ENCODE data around the gene DCLRE1A.
"Not testable (repeated sequence)": the region's sequence is repeated elsewhere in the genome, so short reads cannot be mapped to it uniquely, and the experiment has no call there.

DCLRE1A gene

GRCh38 chr10:113858541-113858940 lies 4.7 kb upstream of the DCLRE1A start:
- no peak for DNase-seq (ENCODE audit: low spot score)

- DNase-seq (ENCODE audit: low spot score), result no peak
These were observed 3.3 kb upstream of the DCLRE1A start for GRCh38 chr10:113857210-113857609.

GRCh38 chr10:113856563-113856962 lies 2.7 kb upstream of the DCLRE1A start:
- no peak for DNase-seq (ENCODE audit: low spot score)

- peak; percentile 66 for DNase-seq (ENCODE audit: low spot score)
These were observed 1.1 kb upstream of the DCLRE1A start for GRCh38 chr10:113854761-113855588.

GRCh38 chr10:113853578-113854012 lies 287 bp downstream of the DCLRE1A start:
- no peak for DNase-seq (ENCODE audit: low spot score)

- no peak for DNase-seq (ENCODE audit: low spot score)
These were observed 3.9 kb downstream of the DCLRE1A start for GRCh38 chr10:113849946-113850345.

- no peak for DNase-seq (ENCODE audit: low spot score)
These were observed 4.6 kb downstream of the DCLRE1A start for GRCh38 chr10:113849140-113849803.

- DNase-seq (ENCODE audit: low spot score), result no peak
These were observed 7.8 kb downstream of the DCLRE1A start for GRCh38 chr10:113846036-113846435.

- DNase-seq (ENCODE audit: low spot score), result no peak
These were observed 9.9 kb downstream of the DCLRE1A start for GRCh38 chr10:113843972-113844485.

- no peak for DNase-seq (ENCODE audit: low spot score)
These were observed 11.7 kb downstream of the DCLRE1A start for GRCh38 chr10:113842171-113842570.

- not testable (repeated sequence) for DNase-seq (ENCODE audit: low spot score)
These were observed 25.3 kb downstream of the DCLRE1A start for GRCh38 chr10:113828567-113828966.

GRCh38 chr10:113825791-113826190 lies 28.1 kb downstream of the DCLRE1A start:
- no peak for DNase-seq (ENCODE audit: low spot score)

- no peak for DNase-seq (ENCODE audit: low spot score)
These were observed 30.5 kb downstream of the DCLRE1A start for GRCh38 chr10:113823389-113823788.

GRCh38 chr10:113822174-113822573 lies 31.7 kb downstream of the DCLRE1A start:
- no peak for DNase-seq (ENCODE audit: low spot score)

GRCh38 chr10:113821306-113821705 lies 32.6 kb downstream of the DCLRE1A start:
- not testable (repeated sequence) for DNase-seq (ENCODE audit: low spot score)

- no peak for DNase-seq (ENCODE audit: low spot score)
These were observed 33.4 kb downstream of the DCLRE1A start for GRCh38 chr10:113820507-113820906.

GRCh38 chr10:113819989-113820388 lies 33.9 kb downstream of the DCLRE1A start:
- DNase-seq (ENCODE audit: low spot score), result no peak

- not testable (repeated sequence) for DNase-seq (ENCODE audit: low spot score)
These were observed 39.2 kb downstream of the DCLRE1A start for GRCh38 chr10:113814700-113815099.

- no peak for DNase-seq (ENCODE audit: low spot score)
These were observed 45.7 kb downstream of the DCLRE1A start for GRCh38 chr10:113808168-113808567.

- DNase-seq (ENCODE audit: low spot score), result no peak
These were observed 47.4 kb downstream of the DCLRE1A start for GRCh38 chr10:113806503-113806902.

GRCh38 chr10:113802997-113803396 lies 50.9 kb downstream of the DCLRE1A start:
- DNase-seq (ENCODE audit: low spot score), result peak; percentile 8

GRCh38 chr10:113801569-113801968 lies 52.3 kb downstream of the DCLRE1A start:
- no peak for DNase-seq (ENCODE audit: low spot score)

GRCh38 chr10:113791691-113792090 lies 62.2 kb downstream of the DCLRE1A start:
- DNase-seq (ENCODE audit: low spot score), result no peak

Measured in germinal center (tissue), 1 donor.